HCT116 (cell line): ENCODE data around the gene ACAP2. TPM values are rescaled to one million over a fixed set of nuclear protein-coding genes. Genes with fewer than 3 reads are reported as not detected.

Experiments
- ATAC-seq: fragments of 200-7000 bp; cut with Tn5 transposase; 2 replicates; pipeline ENCODE4 v1.9.1; 2020; ENCODE audit warnings: mild to moderate bottlenecking, moderate library complexity
- BruUV-seq: library from RNA; stranded (reverse); fragments of 400-500 nt; replicated peaks from 2 replicates; lab custom pipeline; 2021; lab: Mats Ljungman, UMichigan
- CTCF ChIA-PET: fragments of 300-600 bp; sonication (Branson Sonifier 250); formaldehyde crosslinking; loops from one replicate; lab custom pipeline; 2021; ENCODE audit warnings: antibody characterized with exemption; lab: Charles Lee
- POLR2A ChIA-PET: fragments of 300-600, 350-600 bp; sonication (Branson Sonifier 250); formaldehyde crosslinking; loops from one replicate; lab custom pipeline; 2021; ENCODE audit warnings: antibody characterized with exemption; lab: Charles Lee
- RAD21 ChIA-PET, 2 experiments: fragments of 300-600 bp; sonication (Branson Sonifier 250); formaldehyde crosslinking; loops; one replicate each; lab custom pipeline; 2023; ENCODE audit warnings: low total read pairs in 2 of 2; ENCODE audit not compliant: uncharacterized antibody in 2 of 2, unreplicated experiment in 2 of 2, low non-redundant PET in 1 of 2; lab: Charles Lee
- DNase-seq: peaks from one replicate; pipeline ENCODE4 v3.0.0-alpha.2; 2010; ENCODE audit warnings: low read depth, low spot score
- H2AFZ ChIP-seq: fragments of 200-600 bp; shearing (Covaris generic), sonication (generic); 2 replicates; pipeline ENCODE4 v1.6.1; 2017; ENCODE audit warnings: low read depth, mixed run types, mixed read lengths, antibody characterized with exemption, low read length; ENCODE audit not compliant: poor library complexity, severe bottlenecking
- H3K27ac ChIP-seq: 2 replicates; pipeline ENCODE4 v1.5.1; 2012; ENCODE audit warnings: low read depth, low read length
- H3K27me3 ChIP-seq: fragments of 200-600 bp; sonication (generic); 2 replicates; pipeline ENCODE4 v1.6.1; 2016; ENCODE audit warnings: mixed run types, low read length, mixed read lengths; ENCODE audit not compliant: insufficient read depth
- H3K36me3 ChIP-seq, 2 experiments: fragments of 200-500 bp in 1 of 2; fragments of 200-600 bp in 1 of 2; sonication (Bioruptor generic) in 1 of 2; sonication (generic) in 1 of 2; 2 replicates each; pipeline versions ENCODE4 v1.5.1 to v1.6.1; 2014 to 2016; ENCODE audit warnings: low read length in 2 of 2, inconsistent platforms in 1 of 2, mixed read lengths in 1 of 2, mixed run types in 1 of 2; ENCODE audit not compliant: insufficient read depth in 2 of 2, control insufficient read depth in 1 of 2
- H3K4me1 ChIP-seq, 2 experiments: fragments of 200-600 bp in 1 of 2; sonication (generic) in 1 of 2; 2 replicates each; pipeline versions ENCODE4 v1.5.1 to v1.6.1; 2012 to 2017; ENCODE audit warnings: low read length in 2 of 2, inconsistent platforms in 1 of 2, mild to moderate bottlenecking in 1 of 2, mixed read lengths in 1 of 2, mixed run types in 1 of 2, moderate library complexity in 1 of 2; ENCODE audit not compliant: insufficient read depth in 2 of 2, control insufficient read depth in 1 of 2
- H3K4me2 ChIP-seq: fragments of 200-600 bp; sonication (generic); 2 replicates; pipeline ENCODE4 v1.6.1; 2017; ENCODE audit warnings: mixed run types, low read length, mixed read lengths
- H3K4me3 ChIP-seq, 2 experiments: fragments of 200-600 bp in 1 of 2; sonication (generic) in 1 of 2; replicated peaks in 1 of 2; 2 replicates each; pipeline ENCODE4 v1.5.1; 2011 to 2016; ENCODE audit warnings: low read length in 2 of 2, control low read depth in 1 of 2, low read depth in 1 of 2, mild to moderate bottlenecking in 1 of 2, mixed read lengths in 1 of 2, mixed run types in 1 of 2
- H3K79me2 ChIP-seq: fragments of 200-600 bp; sonication (generic); 2 replicates; pipeline ENCODE4 v1.6.1; 2017; ENCODE audit warnings: mild to moderate bottlenecking, mixed run types, low read length, moderate library complexity, mixed read lengths; ENCODE audit not compliant: insufficient read depth
- H3K9ac ChIP-seq: fragments of 200-600 bp; sonication (generic); 2 replicates; pipeline ENCODE4 v1.6.1; 2016; ENCODE audit warnings: low read length, mixed read lengths
- H3K9me2 ChIP-seq: fragments of 200-600 bp; sonication (generic), shearing (Covaris generic); 2 replicates; pipeline ENCODE4 v1.6.1; 2017; ENCODE audit warnings: mixed run types, mild to moderate bottlenecking, moderate library complexity; ENCODE audit not compliant: insufficient read depth
- H3K9me3 ChIP-seq, 2 experiments: fragments of 200-500 bp in 1 of 2; fragments of 200-600 bp in 1 of 2; sonication (Bioruptor generic) in 1 of 2; sonication (generic) in 1 of 2; 2 replicates each; pipeline ENCODE4 v1.6.1; 2014 to 2017; ENCODE audit warnings: low read length in 2 of 2, mixed read lengths in 2 of 2, inconsistent platforms in 1 of 2, low read depth in 1 of 2, mild to moderate bottlenecking in 1 of 2, mixed run types in 1 of 2, moderate library complexity in 1 of 2; ENCODE audit not compliant: control insufficient read depth in 1 of 2, insufficient read depth in 1 of 2
- H4K20me1 ChIP-seq: fragments of 200-600 bp; sonication (generic), shearing (Covaris generic); 2 replicates; pipeline ENCODE4 v1.6.1; 2017; ENCODE audit warnings: mixed run types, mild to moderate bottlenecking, moderate library complexity; ENCODE audit not compliant: insufficient read depth
- CBX3 ChIP-seq: IDR thresholded peaks from 2 replicates; pipeline ENCODE4 v1.6.1; 2012; ENCODE audit warnings: low read depth
- CTCF ChIP-seq, 3 experiments: fragments of 200-600 bp in 1 of 3; sonication (generic) in 1 of 3; IDR thresholded peaks in 2 of 3; conservative IDR thresholded peaks in 1 of 3; 2 replicates each; pipeline ENCODE4 v1.5.1; 2012 to 2017; ENCODE audit warnings: low read depth in 2 of 3, low read length in 2 of 3, antibody characterized with exemption in 1 of 3, borderline replicate concordance in 1 of 3, control low read depth in 1 of 3, mild to moderate bottlenecking in 1 of 3, mixed read lengths in 1 of 3, mixed run types in 1 of 3, moderate library complexity in 1 of 3; ENCODE audit not compliant: insufficient read depth in 1 of 3
- EZH2 ChIP-seq: fragments of 200-600 bp; sonication (generic); IDR thresholded peaks from 2 replicates; pipeline ENCODE4 v1.6.1; 2017; ENCODE audit warnings: antibody characterized with exemption, mixed run types
- FOSL1 ChIP-seq: IDR thresholded peaks from 2 replicates; pipeline ENCODE4 v1.6.1; 2012; ENCODE audit warnings: low read depth
- JUND ChIP-seq: IDR thresholded peaks from 2 replicates; pipeline ENCODE4 v1.6.1; 2012
- MAX ChIP-seq: IDR thresholded peaks from 2 replicates; pipeline ENCODE4 v1.6.1; 2012
- POLR2A ChIP-seq: IDR thresholded peaks from 2 replicates; pipeline ENCODE4 v1.7.0; 2011; ENCODE audit warnings: borderline replicate concordance; ENCODE audit not compliant: insufficient read depth, insufficient read length; ENCODE audit errors: extremely low read depth
- RAD21 ChIP-seq: IDR thresholded peaks from 2 replicates; pipeline ENCODE4 v1.6.1; 2012; ENCODE audit warnings: low read depth, mild to moderate bottlenecking
- REST ChIP-seq: IDR thresholded peaks from 2 replicates; pipeline ENCODE4 v1.6.1; 2012; ENCODE audit warnings: low read depth
- SIN3A ChIP-seq: IDR thresholded peaks from 2 replicates; pipeline ENCODE4 v1.6.1; 2012; ENCODE audit warnings: low read depth
- SRF ChIP-seq: IDR thresholded peaks from 2 replicates; pipeline ENCODE4 v1.6.1; 2012; ENCODE audit warnings: low read depth
- YY1 ChIP-seq: IDR thresholded peaks from 2 replicates; pipeline ENCODE4 v1.6.1; 2011; ENCODE audit warnings: low read length, low read depth, moderate library complexity, mild to moderate bottlenecking; ENCODE audit not compliant: insufficient replicate concordance; ENCODE audit errors: extremely low read depth
- ZBTB33 ChIP-seq: IDR thresholded peaks from 2 replicates; pipeline ENCODE4 v1.6.1; 2011; ENCODE audit warnings: mild to moderate bottlenecking, low read length, moderate library complexity; ENCODE audit not compliant: insufficient replicate concordance; ENCODE audit errors: extremely low read depth
- ZFX ChIP-seq: fragments of 450-650 bp; IDR thresholded peaks from 2 replicates; pipeline ENCODE4 v1.6.1; 2017
- ZNF274 ChIP-seq: fragments of 200-500 bp; sonication (Bioruptor generic); IDR thresholded peaks from 2 replicates; pipeline ENCODE4 v1.6.1; 2014; ENCODE audit warnings: mild to moderate bottlenecking, low read depth, low read length, inconsistent platforms
- intact Hi-C: fragments of 100-400 bp; cut with micrococcal nuclease; formaldehyde crosslinking; loops from 2 replicates; pipeline ENCODE4 v1.10.0; 2022
- total RNA-seq: library from RNA; stranded (reverse); gene quantifications from one replicate; pipeline ENCODE4 v1.2.1, GENCODE V29; 2021; ENCODE audit not compliant: unreplicated experiment

The ACAP2 gene
- total RNA-seq, 1 experiment from 2014 or later, result 43.0 TPM

- Histone ChIP-seq H3K79me2 (peaks cover 8% of the 10 kb centered on the region), H3K27me3 (no peaks in the 10 kb centered on the region), H3K4me2 (no peak overlapping the region), H3K9me3 (no peaks in the 10 kb centered on the region), H3K27ac (no peak overlapping the region), H3K4me1 (peaks cover 9 to 21% of the 10 kb centered on the region in 2 experiments; a peak in 3 of 4 replicates), H4K20me1 (no peaks in the 10 kb centered on the region), H3K36me3 (no peaks in the 10 kb centered on the region), H3K9ac (no peak overlapping the region), H3K9me2 (no peaks in the 10 kb centered on the region), H3K4me3 (no peak overlapping the region), H2AFZ (no peak overlapping the region)
- intact Hi-C loops, result no loop called here
- TF ChIP-seq REST, result no peak
- no peak for TF ChIP-seq ZFX
- TF ChIP-seq POLR2A, result no peak
- no peak for TF ChIP-seq MAX
- TF ChIP-seq RAD21, result no peak
- TF ChIP-seq CTCF (IDR thresholded peaks at IDR 0.05 in 2 of 3, conservative IDR thresholded peaks at IDR 0.05 in 1 of 3; ENCODE audit: borderline replicate concordance in 1 of 3, insufficient read depth in 1 of 3, low read depth in 2 of 3, low read length in 2 of 3), result no peak
- no peak for TF ChIP-seq CBX3
- TF ChIP-seq SIN3A, result no peak
- no peak for TF ChIP-seq FOSL1
- no peak for TF ChIP-seq ZNF274
- TF ChIP-seq ZBTB33, result no peak
- no peak for TF ChIP-seq SRF
- TF ChIP-seq EZH2, result no peak
- TF ChIP-seq YY1, result no peak
- no peak for TF ChIP-seq JUND
- ChIA-PET CTCF (no interaction called here), POLR2A (no interaction called here), RAD21 (no interaction called here)
- no TSS peak for BruUV-seq
- DNase-seq, result no peak
- no peak for ATAC-seq
These were observed 86.4 kb downstream of the ACAP2 start for GRCh38 chr3:195356151-195357086.
